Lung (tissue), 12 donors: Measurements from ENCODE around the gene PCGF3. TPM values are rescaled to one million over a fixed set of nuclear protein-coding genes. Genes with fewer than 3 reads are reported as not detected.
A peak's percentile ranks its signal among the peaks of the same experiment; 100 is the strongest.

Source experiments
- ATAC-seq: fragments of 200-7000 bp; cut with Tn5 transposase; one replicate; pipeline ENCODE4 v1.9.1; 2020; ENCODE audit warnings: moderate number of reproducible peaks; ENCODE audit not compliant: insufficient read depth, low FRiP score
- DNase-seq, 3 donors: peaks; one replicate each; pipeline ENCODE4 v3.0.0-alpha.2; 2013 to 2017
- H3K27ac ChIP-seq, 2 donors: one replicate each; pipeline ENCODE4 v1.5.1; 2013; ENCODE audit warnings: mild to moderate bottlenecking in 2 of 2, moderate library complexity in 2 of 2, control low read depth in 1 of 2, inconsistent platforms in 1 of 2, low read depth in 1 of 2, low read length in 1 of 2
- H3K27me3 ChIP-seq, 3 donors: one replicate each; pipeline ENCODE4 v1.5.1; 2013; ENCODE audit warnings: low read length in 2 of 3; ENCODE audit not compliant: control insufficient read depth in 3 of 3, insufficient read depth in 3 of 3
- H3K36me3 ChIP-seq, 4 donors: one replicate each; pipeline ENCODE4 v1.5.1; 2013; ENCODE audit warnings: low read length in 4 of 4, mild to moderate bottlenecking in 1 of 4, moderate library complexity in 1 of 4; ENCODE audit not compliant: control insufficient read depth in 4 of 4, insufficient read depth in 4 of 4
- H3K4me1 ChIP-seq, 5 donors: one replicate each; pipeline ENCODE4 v1.5.1; 2013; ENCODE audit warnings: low read length in 5 of 5, mild to moderate bottlenecking in 2 of 5, moderate library complexity in 1 of 5; ENCODE audit not compliant: control insufficient read depth in 5 of 5, insufficient read depth in 5 of 5
- H3K4me3 ChIP-seq: one replicate; pipeline ENCODE4 v1.5.1; 2013; ENCODE audit warnings: mild to moderate bottlenecking, control low read depth, moderate library complexity
- H3K9ac ChIP-seq, 2 donors: one replicate each; pipeline ENCODE4 v1.5.1; 2013; ENCODE audit warnings: low read length in 2 of 2, control low read depth in 1 of 2; ENCODE audit not compliant: insufficient read depth in 1 of 2
- H3K9me3 ChIP-seq, 4 donors: one replicate each; pipeline ENCODE4 v1.5.1; 2013; ENCODE audit warnings: low read length in 3 of 4, mild to moderate bottlenecking in 1 of 4, moderate library complexity in 1 of 4; ENCODE audit not compliant: control insufficient read depth in 4 of 4, insufficient read depth in 3 of 4
- CTCF ChIP-seq: IDR thresholded peaks from 2 replicates; pipeline ENCODE4 v1.5.1; 2012; ENCODE audit warnings: mild to moderate bottlenecking; ENCODE audit errors: control extremely low read depth, extremely low read depth
- WGBS, 2 donors: extraction: QIAGEN DNeasy Blood & Tissue Kit; methylation state at CpG; one replicate each; pipeline ENCODE4 v1.1.7; 2013; 5-methylcytosine and 5-hydroxymethylcytosine counted together
- polyA plus RNA-seq, 2 donors: library from polyadenylated mRNA; stranded (reverse); fragments of 200-250 nt; gene quantifications; one replicate each; pipeline ENCODE4 v1.2.1, GENCODE V29; 2013
- total RNA-seq, 2 donors: library from RNA; depleted of rRNA in 1 of 2; stranded (reverse); fragments of >200 nt in 1 of 2; gene quantifications; one replicate each; pipeline ENCODE4 v1.2.1, GENCODE V29; 2014 to 2021
- donor health status: control.
- donor health status: control.
- donor health status: Bipolar disorder and iron deficiency.
- donor health status: healthy.
- donor health status: DM: yes; HTN: yes; CAD: no.

Gene PCGF3
- total and polyA plus RNA-seq, 4 donors, result 29.3 to 66.8 (median 43.3) TPM

- Histone ChIP-seq H3K4me1 (peaks cover 4 to 15% (median 8%) of the 10 kb centered on the region in 5 donors), H3K4me3 (no peak overlapping the region), H3K36me3 (peaks cover 6 to 13% (median 12%) of the 10 kb centered on the region in 4 donors), H3K27me3 (no peaks in the 10 kb centered on the region), H3K27ac (no peak overlapping the region), H3K9ac (no peak overlapping the region), H3K9me3 (no peaks in the 10 kb centered on the region)
- ATAC-seq (no peak), DNase-seq (no peak)
- 92% methylated on average over 3 of the region's 3 CpGs for WGBS, 2 donors
- TF ChIP-seq CTCF, result no peak
These were observed 33.9 kb upstream of the PCGF3 start for GRCh38 chr4:671769-672168.

GRCh38 chr4:673349-674091 is 32.1 kb upstream of the PCGF3 start:
- peak overlapping the region; percentile 65 for H3K4me3 ChIP-seq
- H3K36me3 ChIP-seq, result peaks cover 6 to 13% (median 12%) of the 10 kb centered on the region in 4 donors
- 9 to 11% methylated on average over 47 to 55 of the region's 55 CpGs for WGBS, 2 donors
- H3K9me3 ChIP-seq, result no peaks in the 10 kb centered on the region
- ATAC-seq (peak; percentile 29), DNase-seq (peak in 1 of 3 donors; percentile 26)
- H3K9ac ChIP-seq, result peak overlapping the region; percentile 33 to 63
- no peak for TF ChIP-seq CTCF
- no peaks in the 10 kb centered on the region for H3K27me3 ChIP-seq
- peaks cover 4 to 15% (median 8%) of the 10 kb centered on the region in 5 donors for H3K4me1 ChIP-seq
- H3K27ac ChIP-seq, result peak overlapping the region; percentile 41 to 66

- Histone ChIP-seq H3K4me1 (peaks cover 4 to 15% (median 8%) of the 10 kb centered on the region in 5 donors), H3K27ac (peak within 1 kb of the TSS; percentile 96), H3K9me3 (no peaks in the 10 kb centered on the region), H3K4me3 (peak within 1 kb of the TSS; percentile 92), H3K27me3 (no peaks in the 10 kb centered on the region), H3K9ac (peak within 1 kb of the TSS; percentile 82 to 94), H3K36me3 (peaks cover 6 to 13% (median 12%) of the 10 kb centered on the region in 4 donors)
- peak; percentile 91 for ATAC-seq
- WGBS, 2 donors, result 0% methylated on average over 77 to 84 of the region's 84 CpGs
- TF ChIP-seq CTCF, result peak; percentile 67
- peak; percentile 97 to 98 (median 97) for DNase-seq
These were observed 31.2 kb upstream of the PCGF3 start, which contains the start of the genes ATP5ME and MYL5 for GRCh38 chr4:674172-675035. ATP5ME (minus strand) TSS chr4:674276; CDS start chr4:674247, 29 bp downstream. MYL5 (plus strand) TSS chr4:674542; CDS start chr4:678027, 3,485 bp downstream.
